Lower lobe of right lung (tissue), 2 donors: ENCODE results near the gene SLC29A3. TPM values are rescaled to one million over a fixed set of nuclear protein-coding genes. Genes with fewer than 3 reads are reported as not detected.

Experiments used
- ATAC-seq, 2 donors: fragments of 200-7000 bp; cut with Tn5 transposase; one replicate each; pipeline ENCODE4 v1.9.1; 2020 to 2022; ENCODE audit warnings: mild to moderate bottlenecking in 2 of 2, moderate library complexity in 2 of 2
- DNase-seq: peaks from one replicate; pipeline ENCODE4 v3.0.0-alpha.2; 2020
- H3K27ac ChIP-seq: fragments of 200-600 bp; one replicate; pipeline ENCODE4 v1.8.0; 2022
- H3K27me3 ChIP-seq: fragments of 200-600 bp; one replicate; pipeline ENCODE4 v1.8.0; 2022; ENCODE audit warnings: low read depth
- H3K36me3 ChIP-seq: fragments of 200-600 bp; one replicate; pipeline ENCODE4 v1.8.0; 2022; ENCODE audit warnings: mild to moderate bottlenecking
- H3K4me1 ChIP-seq: fragments of 200-600 bp; one replicate; pipeline ENCODE4 v1.8.0; 2022
- H3K4me3 ChIP-seq: fragments of 200-600 bp; one replicate; pipeline ENCODE4 v1.8.0; 2022; ENCODE audit warnings: mild to moderate bottlenecking
- H3K9me3 ChIP-seq: fragments of 200-600 bp; one replicate; pipeline ENCODE4 v1.8.0; 2022
- intact Hi-C: fragments of 100-400 bp; cut with DNase I; formaldehyde crosslinking; loops from one replicate; pipeline ENCODE4 v1.11.0; 2022
- total RNA-seq: library from RNA; stranded (reverse); fragmentation: NEBNext Ultra II Directional; extraction: Animal tissue kit (Norgen Biotek cat#: 25700); gene quantifications from one replicate; pipeline ENCODE4 v1.2.1, GENCODE V29; 2021
- TF ChIP-seq, protein P1 (sequence below): fragments of 200-600 bp; IDR thresholded peaks from one replicate; pipeline ENCODE4 v1.8.0; 2022; ENCODE audit warnings: antibody characterized with exemption, mild to moderate bottlenecking
- donor health status: DM: no; HTN: yes; CAD: no; lungs with severe emphysema.

The SLC29A3 gene
- total RNA-seq, 1 donor from 2014 or later, result 13.2 TPM

DNA sequence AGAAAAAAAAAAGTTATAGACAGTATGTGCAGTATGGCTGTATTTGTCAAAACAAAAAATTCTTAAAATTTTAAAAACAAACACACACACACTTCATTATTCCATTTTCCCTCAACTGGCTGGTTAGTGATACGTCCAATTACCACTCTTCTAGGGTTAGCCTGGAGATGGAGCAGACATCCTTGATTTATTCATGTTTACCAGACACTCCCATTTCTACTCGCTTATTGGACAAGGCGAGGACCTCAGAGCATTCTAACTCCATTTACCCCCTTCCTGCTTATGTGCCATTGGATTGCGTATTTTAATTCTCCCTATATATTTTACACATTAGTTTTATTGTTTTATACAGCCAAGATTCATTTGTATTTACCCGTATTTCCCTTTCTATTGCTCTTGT is 69.1 kb downstream of the SLC29A3 start:
- no peaks in the 10 kb centered on the region for H3K36me3 ChIP-seq
- H3K4me1 ChIP-seq, result no peaks in the 10 kb centered on the region
- H3K27ac ChIP-seq, result no peak overlapping the region
- TF ChIP-seq, protein P1, sequence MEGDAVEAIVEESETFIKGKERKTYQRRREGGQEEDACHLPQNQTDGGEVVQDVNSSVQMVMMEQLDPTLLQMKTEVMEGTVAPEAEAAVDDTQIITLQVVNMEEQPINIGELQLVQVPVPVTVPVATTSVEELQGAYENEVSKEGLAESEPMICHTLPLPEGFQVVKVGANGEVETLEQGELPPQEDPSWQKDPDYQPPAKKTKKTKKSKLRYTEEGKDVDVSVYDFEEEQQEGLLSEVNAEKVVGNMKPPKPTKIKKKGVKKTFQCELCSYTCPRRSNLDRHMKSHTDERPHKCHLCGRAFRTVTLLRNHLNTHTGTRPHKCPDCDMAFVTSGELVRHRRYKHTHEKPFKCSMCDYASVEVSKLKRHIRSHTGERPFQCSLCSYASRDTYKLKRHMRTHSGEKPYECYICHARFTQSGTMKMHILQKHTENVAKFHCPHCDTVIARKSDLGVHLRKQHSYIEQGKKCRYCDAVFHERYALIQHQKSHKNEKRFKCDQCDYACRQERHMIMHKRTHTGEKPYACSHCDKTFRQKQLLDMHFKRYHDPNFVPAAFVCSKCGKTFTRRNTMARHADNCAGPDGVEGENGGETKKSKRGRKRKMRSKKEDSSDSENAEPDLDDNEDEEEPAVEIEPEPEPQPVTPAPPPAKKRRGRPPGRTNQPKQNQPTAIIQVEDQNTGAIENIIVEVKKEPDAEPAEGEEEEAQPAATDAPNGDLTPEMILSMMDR, result no peak
- no peak overlapping the region for H3K4me3 ChIP-seq
- H3K9me3 ChIP-seq, result no peaks in the 10 kb centered on the region
- no peak for DNase-seq
- no peak for ATAC-seq
- intact Hi-C loops, result no loop called here
- H3K27me3 ChIP-seq, result peaks cover 11% of the 10 kb centered on the region

- intact Hi-C loops, result no loop called here
Measured at GRCh38 chr10:71388583-71389310, 69.7 kb downstream of the SLC29A3 start.

GRCh38 chr10:71389768-71390460 is 70.9 kb downstream of the SLC29A3 start:
- TF ChIP-seq, protein P1, result no peak
- H3K27ac ChIP-seq, result no peak overlapping the region
- DNase-seq (no peak), ATAC-seq (no peak)
- no peak overlapping the region for H3K4me3 ChIP-seq
- no peaks in the 10 kb centered on the region for H3K36me3 ChIP-seq
- intact Hi-C loops, result no loop called here
- H3K4me1 ChIP-seq, result no peaks in the 10 kb centered on the region
- H3K9me3 ChIP-seq, result no peaks in the 10 kb centered on the region
- peaks cover 11% of the 10 kb centered on the region for H3K27me3 ChIP-seq

More at GRCh38 chr10:71388583-71389310, 69.7 kb downstream of the SLC29A3 start:
- TF ChIP-seq, protein P1, result no peak
- Histone ChIP-seq H3K36me3 (no peaks in the 10 kb centered on the region), H3K27ac (no peak overlapping the region), H3K9me3 (no peaks in the 10 kb centered on the region), H3K4me1 (no peaks in the 10 kb centered on the region), H3K4me3 (no peak overlapping the region), H3K27me3 (peaks cover 11% of the 10 kb centered on the region)
- DNase-seq (no peak), ATAC-seq (no peak)

GRCh38 chr10:71390461-71390835 is 71.4 kb downstream of the SLC29A3 start:
- Histone ChIP-seq H3K27ac (no peak overlapping the region), H3K36me3 (no peaks in the 10 kb centered on the region), H3K4me1 (no peaks in the 10 kb centered on the region), H3K4me3 (no peak overlapping the region), H3K27me3 (peaks cover 14% of the 10 kb centered on the region), H3K9me3 (no peaks in the 10 kb centered on the region)
- intact Hi-C loops, result no loop called here
- ATAC-seq, result no peak
- no peak for DNase-seq
- TF ChIP-seq, protein P1, result no peak

DNA sequence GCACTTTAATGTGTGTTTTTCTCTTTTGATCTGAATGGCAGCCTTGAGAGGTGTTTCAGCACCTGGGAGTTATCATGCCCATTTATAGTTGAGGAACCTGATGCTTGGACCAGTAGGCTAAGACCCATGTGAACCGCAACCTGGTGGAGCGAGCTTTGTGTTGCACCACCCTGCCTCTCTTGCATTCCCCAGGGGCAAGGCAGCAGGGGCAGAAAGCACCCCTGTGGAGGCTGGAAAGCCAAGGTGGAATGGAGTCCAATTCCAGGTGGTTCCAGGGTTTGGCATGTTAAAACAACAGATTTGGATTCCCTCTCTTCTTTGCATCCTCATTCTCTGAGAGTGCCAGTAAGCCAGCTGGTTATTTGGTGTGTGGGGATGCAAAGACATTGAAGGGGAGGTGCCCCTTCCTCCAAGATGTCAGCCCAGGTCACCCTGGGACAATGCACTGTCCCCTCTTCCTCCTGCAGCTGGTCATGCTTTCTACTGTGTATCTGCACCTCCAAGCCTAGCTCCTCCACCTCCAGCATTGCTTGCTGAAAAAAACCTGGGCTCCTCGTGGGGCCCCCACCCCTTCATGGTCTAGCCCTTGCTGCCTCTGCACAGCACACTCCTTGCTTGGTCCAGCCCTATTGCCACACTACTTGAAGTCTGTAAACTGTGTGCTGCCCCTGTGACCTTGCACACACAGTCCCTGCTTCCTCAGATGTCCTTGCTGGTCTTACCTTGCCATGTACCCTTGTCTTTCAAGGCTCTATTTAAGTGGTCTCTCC is 72.0 kb downstream of the SLC29A3 start:
- H3K9me3 ChIP-seq, result no peaks in the 10 kb centered on the region
- intact Hi-C loops, result no loop called here
- H3K27ac ChIP-seq, result no peak overlapping the region
- H3K36me3 ChIP-seq, result no peaks in the 10 kb centered on the region
- DNase-seq (no peak), ATAC-seq (no peak)
- peaks cover 21% of the 10 kb centered on the region for H3K27me3 ChIP-seq
- H3K4me1 ChIP-seq, result no peaks in the 10 kb centered on the region
- no peak overlapping the region for H3K4me3 ChIP-seq
- TF ChIP-seq, protein P1, result no peak
